GM18508 (cell line): Measurements from ENCODE around the gene PSMD13.
A peak's percentile ranks its signal among the peaks of the same experiment; 100 is the strongest.
"Not testable (repeated sequence)": the region's sequence is repeated elsewhere in the genome, so short reads cannot be mapped to it uniquely, and the experiment has no call there.

Experiments
- ATAC-seq: cut with Tn5 transposase; IDR thresholded peaks from one replicate; pipeline ENCODE4 v1.9.1; 2021; ENCODE audit warnings: moderate number of reproducible peaks; ENCODE audit not compliant: insufficient read depth, unreplicated experiment

The PSMD13 gene

DNA sequence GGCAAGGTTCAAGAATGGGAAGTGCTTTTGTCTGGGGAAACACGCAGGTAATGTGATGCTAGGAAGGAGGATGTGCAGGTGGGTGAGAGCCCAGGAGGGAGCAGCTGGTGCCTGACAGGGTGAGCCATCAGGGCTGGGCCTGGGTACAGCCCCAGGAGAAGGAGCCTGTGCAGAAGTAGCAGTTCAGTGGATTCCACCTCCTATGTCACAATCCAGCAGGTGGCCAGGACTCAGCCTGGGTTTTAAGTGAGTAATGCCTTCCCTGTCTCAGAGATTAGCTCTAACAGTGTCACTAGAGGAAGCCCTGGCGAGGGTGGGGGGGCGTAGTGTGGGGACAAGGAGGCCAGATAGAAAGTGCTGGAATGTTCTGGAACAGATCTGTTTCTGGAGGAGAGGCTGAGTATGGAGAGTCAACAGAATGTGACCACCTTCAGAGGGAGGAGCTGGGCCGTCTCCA, 21.2 kb upstream of the PSMD13 start:
- no peak for ATAC-seq

- ATAC-seq: no peak
Observed at GRCh38 chr11:216081-216974, 20.4 kb upstream of the PSMD13 start.

GRCh38 chr11:217704-218103, 19.1 kb upstream of the PSMD13 start:
- no peak for ATAC-seq

DNA sequence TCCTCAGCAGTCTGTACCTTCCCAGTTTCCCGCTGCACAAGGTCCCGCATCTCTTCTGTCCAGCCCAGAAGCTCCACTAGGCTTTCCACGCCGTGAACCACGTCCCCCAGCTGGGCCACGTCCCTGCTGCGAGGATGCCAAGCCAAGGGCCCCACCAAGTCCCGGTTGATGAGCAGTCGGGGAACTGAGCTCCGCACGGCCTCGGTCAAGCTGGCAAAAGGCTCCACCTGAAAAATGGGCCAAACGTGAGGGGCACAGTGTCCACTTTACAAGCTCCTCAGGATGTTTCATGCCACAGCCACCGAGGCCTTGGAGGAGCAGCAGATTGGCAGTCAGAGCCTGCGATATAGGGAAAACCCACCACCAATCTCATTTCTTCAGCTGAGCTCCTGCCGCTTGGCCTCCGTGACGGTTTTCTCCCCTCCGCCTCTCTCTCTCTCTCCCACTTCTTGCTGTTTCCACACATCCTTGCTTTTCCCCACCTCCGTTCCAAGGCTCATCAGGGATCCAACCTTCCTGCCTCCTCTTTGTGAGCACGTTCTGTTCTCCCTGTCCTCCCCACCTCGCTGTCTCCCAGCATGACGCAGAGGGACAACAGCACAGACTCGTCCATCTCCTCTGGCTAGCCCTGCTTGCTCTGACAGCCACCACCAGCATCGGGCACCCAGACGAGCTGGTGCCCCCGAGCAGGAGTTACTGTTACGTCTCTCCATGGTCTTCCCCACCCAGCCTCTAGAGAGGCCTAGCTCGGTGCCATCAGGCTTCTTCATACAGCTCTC, 17.8 kb upstream of the PSMD13 start:
- ATAC-seq: no peak

- not testable (repeated sequence) for ATAC-seq
Observed at GRCh38 chr11:220641-221215, 16.0 kb upstream of the PSMD13 start.

GRCh38 chr11:221539-221938, 15.2 kb upstream of the PSMD13 start:
- no peak for ATAC-seq

DNA sequence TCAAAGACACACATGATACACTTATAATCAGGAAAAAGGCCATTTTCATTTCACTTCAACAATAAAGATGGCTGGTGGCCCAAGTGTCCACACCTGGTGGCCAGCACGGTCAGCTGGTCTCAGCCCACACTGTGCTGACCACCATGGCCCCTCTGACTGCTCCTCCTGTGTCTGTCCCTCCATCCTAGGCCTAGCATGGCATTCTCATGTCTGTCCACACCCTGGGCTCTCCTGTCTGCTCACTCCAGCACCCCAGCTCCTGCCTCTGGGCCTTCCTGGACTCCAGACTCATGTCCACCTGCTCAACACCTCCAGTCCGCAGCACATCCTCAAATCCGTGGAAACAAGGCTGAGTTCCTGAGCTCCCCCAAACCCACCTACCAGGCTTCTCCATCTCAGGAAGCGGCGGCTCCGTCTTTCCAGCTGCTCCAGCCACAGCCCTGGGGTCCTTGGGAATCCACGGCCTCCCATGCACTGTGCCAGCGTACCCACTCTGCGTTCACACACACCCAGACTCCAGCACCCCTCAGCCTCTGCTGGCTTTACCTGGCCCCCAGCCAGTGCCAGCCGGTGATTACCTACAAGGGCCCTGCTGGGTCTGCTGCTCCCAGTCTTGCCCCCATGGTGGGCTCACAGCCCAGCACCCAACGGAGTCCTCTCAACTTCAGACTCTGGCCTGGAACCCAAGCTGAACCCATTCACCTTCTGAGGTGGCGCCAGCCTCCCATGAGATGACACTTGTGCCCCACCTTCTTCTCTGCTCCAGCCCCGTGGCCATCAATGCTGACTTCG, 14.6 kb upstream of the PSMD13 start:
- no peak for ATAC-seq

DNA sequence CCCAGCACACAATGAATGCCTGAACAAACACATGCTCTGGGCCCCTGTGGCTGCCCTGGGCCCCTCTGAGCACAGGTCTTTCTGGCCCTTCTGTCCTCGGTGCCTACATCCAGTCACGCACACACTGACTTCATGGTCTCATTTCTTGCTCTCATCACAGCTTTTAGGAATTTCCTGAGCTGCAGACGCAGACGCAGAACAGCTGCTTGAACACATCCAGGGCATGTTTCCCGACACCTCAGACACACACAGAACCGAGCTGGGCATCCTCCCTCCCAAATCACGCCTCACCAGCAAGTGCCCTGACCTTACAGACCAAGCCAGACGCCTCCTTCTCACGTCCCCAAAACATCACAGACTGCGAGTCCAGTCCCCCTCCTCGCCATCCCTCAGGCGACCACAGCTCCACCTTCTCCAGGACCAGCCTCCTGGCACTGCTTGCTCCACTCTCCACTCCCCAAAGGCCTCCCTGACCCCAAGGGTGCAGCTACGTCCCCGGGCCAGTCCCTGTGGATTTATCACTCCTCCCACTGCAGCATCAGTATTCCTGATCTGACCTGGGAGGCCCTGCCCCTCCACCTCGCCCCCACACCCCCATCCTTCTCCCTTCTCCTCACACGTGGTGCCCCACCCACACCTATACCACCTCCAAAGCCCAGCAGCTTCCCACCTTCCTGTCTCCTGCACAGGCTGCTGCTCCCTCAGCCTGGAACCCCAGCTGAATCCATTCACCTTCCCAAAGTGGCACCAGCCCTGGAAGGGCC, 13.6 kb upstream of the PSMD13 start:
- ATAC-seq: no peak

DNA sequence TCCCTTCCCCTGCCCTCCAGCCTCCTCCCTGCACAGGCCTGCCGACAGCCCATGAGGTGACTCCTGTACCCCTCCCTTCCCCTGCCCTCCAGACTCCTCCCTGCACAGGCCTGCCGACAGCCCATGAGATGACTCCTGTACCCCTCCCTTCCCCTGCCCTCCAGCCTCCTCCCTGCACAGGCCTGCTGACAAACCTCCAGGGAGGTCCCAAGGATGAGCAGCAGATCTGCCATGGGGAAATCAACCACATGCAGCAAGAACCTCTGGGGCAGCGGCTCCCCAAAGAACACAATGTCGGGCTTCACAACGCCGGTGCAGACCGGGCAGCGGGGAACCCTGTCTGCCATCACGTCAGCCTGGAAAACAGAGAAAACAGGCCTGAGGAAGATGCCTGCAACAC, 12.9 kb upstream of the PSMD13 start:
- no peak for ATAC-seq

DNA sequence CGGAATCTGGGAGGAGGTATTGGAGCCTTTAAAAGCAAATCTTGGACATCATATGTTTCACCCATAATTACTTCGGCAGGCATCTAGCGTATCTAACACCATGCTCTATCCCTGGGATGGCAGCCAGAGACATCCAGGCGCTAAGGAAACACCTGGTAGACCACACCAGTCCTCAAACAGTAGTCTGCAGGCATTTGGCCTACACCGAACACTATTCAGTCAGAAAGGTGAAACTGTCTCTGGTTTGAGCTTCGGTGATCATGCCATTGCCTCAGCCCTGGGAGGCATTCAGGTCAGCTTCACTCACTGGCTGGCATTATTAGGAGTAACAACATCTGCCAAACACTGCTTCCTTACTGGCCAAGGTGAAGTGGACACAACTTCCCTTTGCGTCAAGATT, 12.4 kb upstream of the PSMD13 start:
- ATAC-seq: no peak

- no peak for ATAC-seq
Observed at GRCh38 chr11:225734-226453, 10.9 kb upstream of the PSMD13 start.

- no peak for ATAC-seq
Observed at GRCh38 chr11:227824-228379, 8.9 kb upstream of the PSMD13 start.

GRCh38 chr11:230431-230830, 6.3 kb upstream of the PSMD13 start:
- ATAC-seq: no peak

DNA sequence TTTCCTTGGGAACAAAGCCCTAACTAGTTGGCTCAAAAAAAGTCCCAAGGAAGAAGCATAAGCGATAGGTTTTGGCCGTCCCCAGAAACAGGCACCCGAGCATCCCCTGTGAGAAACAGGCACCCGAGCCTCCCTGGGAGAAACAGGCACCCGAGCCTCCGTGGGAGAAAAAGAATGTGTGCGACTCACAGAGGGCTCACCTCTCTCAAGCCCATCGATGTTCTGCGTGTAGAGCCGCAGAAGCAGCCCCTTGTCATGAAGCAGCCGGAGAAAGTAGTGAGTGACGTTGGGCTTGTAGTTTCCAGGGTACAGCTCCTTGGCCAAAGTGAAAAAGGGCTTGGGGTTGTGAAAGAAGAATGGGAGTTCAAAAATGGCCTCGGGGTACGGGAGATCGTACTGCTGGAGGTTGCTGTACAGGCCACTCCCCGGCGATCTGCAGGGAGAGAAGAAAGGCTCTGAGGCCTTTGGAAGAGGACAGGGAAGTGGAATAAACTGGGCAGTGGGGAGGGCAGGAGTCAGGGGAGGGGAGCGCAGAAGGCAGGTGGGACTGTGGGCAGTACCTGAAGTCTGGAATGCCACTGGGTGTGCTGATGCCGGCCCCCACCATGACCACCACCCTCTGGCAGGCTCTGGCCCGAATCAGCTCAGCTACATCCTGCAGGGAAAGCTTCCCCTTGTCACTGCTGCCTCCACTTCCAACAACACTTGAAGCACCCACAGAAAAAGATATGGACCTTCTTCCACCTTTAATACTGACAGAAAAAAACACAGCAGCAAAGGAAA, 3.8 kb upstream of the PSMD13 start:
- ATAC-seq: no peak

- no peak for ATAC-seq
Observed at GRCh38 chr11:235180-235579, 1.6 kb upstream of the PSMD13 start.

- ATAC-seq: no peak
Observed at GRCh38 chr11:235609-235996, 1.2 kb upstream of the PSMD13 start.

- ATAC-seq: peak; percentile 34
Observed at GRCh38 chr11:235997-236773, 591 bp upstream of the PSMD13 start, which contains the start of gene SIRT3. SIRT3 (minus strand) TSS chr11:236342; CDS start chr11:236328, 14 bp downstream.
